ENCODE data around the gene METRNL.

The METRNL gene

GRCh38 chr17:83078378-83079351 lies 744 bp upstream of the METRNL start:
- peak; percentile 74 for DNase-seq

GRCh38 chr17:83079766-83080578 lies 563 bp downstream of the METRNL start:
- peak; percentile 58 for DNase-seq

GRCh38 chr17:83080579-83080857 lies 1.1 kb downstream of the METRNL start:
- DNase-seq = peak; percentile 21

- peak; percentile 74 for DNase-seq
Observed at GRCh38 chr17:83080858-83081683, 1.7 kb downstream of the METRNL start.

GRCh38 chr17:83081684-83082201 lies 2.3 kb downstream of the METRNL start:
- no peak for DNase-seq

GRCh38 chr17:83082424-83082823 lies 3.0 kb downstream of the METRNL start:
- no peak for DNase-seq

GRCh38 chr17:83082909-83083367 lies 3.5 kb downstream of the METRNL start:
- no peak for DNase-seq

GRCh38 chr17:83083368-83084201 lies 4.2 kb downstream of the METRNL start:
- no peak for DNase-seq

GRCh38 chr17:83084214-83084613 lies 4.8 kb downstream of the METRNL start:
- no peak for DNase-seq

- DNase-seq = no peak
Observed at GRCh38 chr17:83084621-83085056, 5.2 kb downstream of the METRNL start.

GRCh38 chr17:83085103-83085502 lies 5.7 kb downstream of the METRNL start:
- DNase-seq = no peak

GRCh38 chr17:83085526-83086198 lies 6.3 kb downstream of the METRNL start:
- no peak for DNase-seq

GRCh38 chr17:83086199-83086880 lies 6.9 kb downstream of the METRNL start:
- no peak for DNase-seq

- DNase-seq = no peak
Observed at GRCh38 chr17:83086907-83087787, 7.7 kb downstream of the METRNL start.

- DNase-seq = no peak
Observed at GRCh38 chr17:83087788-83088360, 8.5 kb downstream of the METRNL start.

GRCh38 chr17:83088451-83088850 lies 9.0 kb downstream of the METRNL start:
- no peak for DNase-seq

- no peak for DNase-seq
Observed at GRCh38 chr17:83088909-83089308, 9.5 kb downstream of the METRNL start.

GRCh38 chr17:83089328-83090132 lies 10.1 kb downstream of the METRNL start:
- DNase-seq = no peak
